Prostate gland (tissue), 2 donors: ENCODE data around the gene DHPS.

Experiments used
- CTCF ChIP-seq, 4 experiments: fragments of 200-600 bp in 2 of 4; fragments of 450-650 bp in 2 of 4; sonication (generic) in 2 of 4; IDR thresholded peaks; 1 replicate in 3 of 4; 2 replicates in 1 of 4; pipeline ENCODE4 v1.5.1; 2016 to 2019; ENCODE audit warnings: antibody characterized with exemption in 4 of 4, mild to moderate bottlenecking in 2 of 4, moderate library complexity in 2 of 4
- POLR2A ChIP-seq: fragments of 450-650 bp; IDR thresholded peaks from one replicate; pipeline ENCODE4 v1.6.1; 2016; ENCODE audit warnings: antibody characterized with exemption, mild to moderate bottlenecking
- POLR2AphosphoS5 ChIP-seq: sonication (generic); formaldehyde crosslinking; IDR thresholded peaks from one replicate; pipeline ENCODE4 v1.6.1; 2017; ENCODE audit warnings: antibody characterized with exemption

GRCh38 chr19:12660980-12661379 lies 20.7 kb downstream of the DHPS start:
- TF ChIP-seq CTCF (IDR thresholded peaks at IDR 0.05), result no peak
- no peak for TF ChIP-seq POLR2A
- no peak for TF ChIP-seq POLR2AphosphoS5
